GM19395 (cell line): Measurements from ENCODE around the gene SUSD1.
"Not testable (repeated sequence)": the region's sequence is repeated elsewhere in the genome, so short reads cannot be mapped to it uniquely, and the experiment has no call there.

Experiments
- ATAC-seq: cut with Tn5 transposase; IDR thresholded peaks from one replicate; pipeline ENCODE4 v1.9.1; 2021; ENCODE audit warnings: mild to moderate bottlenecking, moderate library complexity; ENCODE audit not compliant: unreplicated experiment

Gene SUSD1

GRCh38 chr9:112104401-112104800 lies 70.7 kb downstream of the SUSD1 start:
- no peak for ATAC-seq

- no peak for ATAC-seq
These were observed 71.7 kb downstream of the SUSD1 start for GRCh38 chr9:112103405-112103804.

GRCh38 chr9:112097712-112098688 lies 77.1 kb downstream of the SUSD1 start:
- peak; percentile 67 for ATAC-seq

- ATAC-seq: no peak
These were observed 80.0 kb downstream of the SUSD1 start for GRCh38 chr9:112094948-112095681.

GRCh38 chr9:112094241-112094640 lies 80.9 kb downstream of the SUSD1 start:
- ATAC-seq: no peak

GRCh38 chr9:112093870-112094216 lies 81.3 kb downstream of the SUSD1 start:
- ATAC-seq: no peak

GRCh38 chr9:112093147-112093869 lies 81.8 kb downstream of the SUSD1 start:
- no peak for ATAC-seq

- no peak for ATAC-seq
These were observed 83.3 kb downstream of the SUSD1 start for GRCh38 chr9:112091810-112092209.

GRCh38 chr9:112087506-112087905 lies 87.6 kb downstream of the SUSD1 start:
- ATAC-seq: no peak

GRCh38 chr9:112086627-112087026 lies 88.5 kb downstream of the SUSD1 start:
- no peak for ATAC-seq

- no peak for ATAC-seq
These were observed 90.2 kb downstream of the SUSD1 start for GRCh38 chr9:112084907-112085306.

- ATAC-seq: no peak
These were observed 90.8 kb downstream of the SUSD1 start for GRCh38 chr9:112084334-112084733.

- ATAC-seq: no peak
These were observed 93.0 kb downstream of the SUSD1 start for GRCh38 chr9:112081918-112082729.

GRCh38 chr9:112080831-112081542 lies 94.1 kb downstream of the SUSD1 start:
- no peak for ATAC-seq

GRCh38 chr9:112078432-112078831 lies 96.7 kb downstream of the SUSD1 start:
- ATAC-seq: peak; percentile 81

GRCh38 chr9:112076814-112077213 lies 98.3 kb downstream of the SUSD1 start:
- ATAC-seq: no peak

- ATAC-seq: no peak
These were observed 100.1 kb downstream of the SUSD1 start for GRCh38 chr9:112075009-112075378.

GRCh38 chr9:112074250-112075008 lies 100.7 kb downstream of the SUSD1 start:
- ATAC-seq: peak; percentile 55

- not testable (repeated sequence) for ATAC-seq
These were observed 101.4 kb downstream of the SUSD1 start for GRCh38 chr9:112073639-112074173.
